HG03039 (cell line): ENCODE measurements around the gene FGF19.

ENCODE experiments used
- ATAC-seq: cut with Tn5 transposase; IDR thresholded peaks from one replicate; pipeline ENCODE4 v1.9.1; 2021; ENCODE audit warnings: mild to moderate bottlenecking, moderate library complexity; ENCODE audit not compliant: unreplicated experiment

The FGF19 gene

DNA sequence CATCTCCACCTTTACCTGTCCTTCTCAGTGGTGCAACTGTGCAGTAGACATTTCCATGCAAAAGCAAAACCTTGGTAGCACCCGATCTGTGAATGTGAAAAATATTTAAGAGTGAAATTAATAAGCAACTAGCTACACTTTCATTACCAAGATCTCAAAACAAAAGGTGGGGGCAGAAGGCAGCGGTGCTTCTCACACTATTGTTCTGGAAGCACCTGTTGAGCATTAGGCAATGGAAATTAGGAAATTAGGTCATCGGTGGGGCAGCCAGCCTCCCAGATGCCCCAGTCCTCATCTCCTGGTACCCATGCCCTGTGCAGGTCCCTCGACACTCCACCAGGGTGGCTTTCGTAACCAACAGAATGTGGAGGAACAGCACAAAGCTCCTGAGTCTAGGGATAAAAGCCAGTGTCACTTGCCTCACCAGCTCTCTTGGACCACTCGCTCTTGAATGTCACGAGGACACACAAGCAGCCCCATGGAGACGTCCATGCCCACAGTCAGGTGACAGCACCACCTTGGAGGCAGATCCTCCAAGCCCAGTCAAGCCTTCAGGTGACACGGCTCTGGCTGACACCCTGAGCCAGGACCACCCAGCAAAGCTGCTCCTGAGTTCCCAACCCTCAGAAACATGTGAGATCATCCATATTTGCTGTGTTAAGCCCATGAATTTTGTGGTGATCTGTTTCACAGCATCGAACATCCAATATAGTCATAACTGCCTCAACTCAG lies 31.9 kb downstream of the FGF19 start:
- ATAC-seq: no peak

DNA sequence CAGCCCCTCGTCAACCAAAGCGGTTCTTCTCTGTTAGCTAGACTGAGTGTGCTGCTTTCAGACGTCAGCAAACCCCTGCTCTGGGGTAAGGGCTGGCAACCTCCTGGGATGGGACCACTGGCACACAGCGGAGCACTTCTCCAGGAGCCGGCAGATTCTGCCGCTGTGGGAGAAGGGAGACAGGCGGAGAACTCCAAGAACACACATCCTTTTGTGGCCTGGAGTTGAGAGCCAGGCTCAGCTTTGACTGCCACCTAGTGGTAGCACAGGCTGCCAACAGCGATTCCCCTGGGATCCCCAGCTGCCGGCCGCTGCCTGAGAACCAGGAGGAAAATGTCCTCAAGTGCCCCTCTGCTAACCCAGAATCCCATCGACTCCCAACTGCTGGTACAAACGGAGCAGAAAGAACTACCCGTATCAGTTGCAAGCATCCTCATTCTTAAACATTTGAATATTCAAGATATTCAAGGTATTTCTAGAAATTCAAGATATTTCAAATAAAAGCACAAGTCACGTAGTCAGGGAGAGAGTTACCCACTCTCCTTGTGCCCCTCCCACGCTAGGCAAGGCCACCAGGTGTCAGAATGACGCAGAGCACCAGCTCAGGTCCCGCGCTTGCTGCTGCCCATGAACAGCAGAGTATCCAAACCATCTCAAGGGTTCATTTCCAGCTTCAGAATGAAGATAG lies 33.5 kb downstream of the FGF19 start:
- ATAC-seq: no peak

DNA sequence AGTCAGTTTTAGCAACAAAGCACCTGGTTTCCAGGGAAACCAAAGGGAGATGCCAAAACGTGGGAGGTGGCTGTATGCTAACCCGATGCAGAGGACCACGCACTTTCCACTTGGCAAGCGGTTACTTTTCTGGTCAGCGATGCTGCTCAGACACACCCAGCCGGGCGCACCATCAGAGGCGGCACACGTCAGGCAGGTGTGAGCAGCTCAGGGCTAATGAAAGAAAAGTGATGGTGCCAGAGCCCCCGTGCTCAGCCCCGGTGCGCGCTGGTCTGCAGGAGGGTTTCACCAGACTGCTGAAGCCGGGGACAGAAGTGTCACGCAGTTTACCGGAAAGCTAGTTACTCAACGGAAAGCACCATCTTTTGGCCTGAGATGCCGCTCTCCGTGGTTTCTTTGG lies 34.3 kb downstream of the FGF19 start:
- no peak for ATAC-seq

DNA sequence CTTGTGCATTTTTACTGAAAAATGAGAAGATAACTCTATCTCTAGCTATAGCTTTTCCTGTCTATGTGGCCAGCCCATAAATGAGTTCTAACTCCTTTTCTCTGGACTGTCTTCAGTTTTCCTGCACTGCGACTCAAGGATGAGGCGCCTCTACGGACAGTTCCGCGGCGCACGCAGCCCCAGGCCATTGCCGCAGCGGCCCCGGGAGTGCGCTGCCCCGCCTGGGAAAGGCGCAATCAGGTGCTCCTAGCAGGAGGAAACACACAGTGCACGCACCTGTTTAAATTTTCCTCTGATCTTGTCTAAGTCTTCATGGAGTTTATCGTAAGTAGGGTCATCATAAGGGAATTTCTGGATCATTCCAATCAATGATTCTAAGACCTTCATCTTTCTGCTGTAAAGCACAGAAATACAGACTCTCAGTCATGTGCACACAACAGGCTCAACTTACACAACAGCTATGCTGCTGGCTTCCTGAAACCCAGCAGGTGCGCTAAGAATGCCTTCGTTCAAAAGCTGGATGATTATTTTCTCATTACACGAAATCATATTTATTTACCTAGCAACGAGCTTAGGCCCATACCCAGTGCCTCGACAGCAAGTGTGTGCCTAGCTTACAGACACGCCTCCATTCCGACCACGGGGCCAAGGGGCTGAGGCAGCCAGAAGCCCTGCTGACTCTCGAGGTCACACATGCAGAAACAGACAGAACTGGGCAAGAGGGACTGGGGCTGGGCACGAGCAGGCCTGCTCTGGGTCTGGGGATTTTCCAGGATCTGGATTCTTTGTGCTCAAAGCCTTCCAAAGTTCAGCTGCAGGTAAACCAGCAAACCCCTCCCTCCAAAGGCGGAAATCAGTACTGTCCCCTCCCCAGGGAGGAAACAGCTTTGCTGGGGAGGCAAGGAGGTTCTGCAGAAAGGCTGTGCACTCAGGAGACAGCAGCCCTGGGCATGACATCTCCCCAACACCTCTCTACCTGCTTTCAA lies 35.9 kb downstream of the FGF19 start:
- ATAC-seq: no peak

DNA sequence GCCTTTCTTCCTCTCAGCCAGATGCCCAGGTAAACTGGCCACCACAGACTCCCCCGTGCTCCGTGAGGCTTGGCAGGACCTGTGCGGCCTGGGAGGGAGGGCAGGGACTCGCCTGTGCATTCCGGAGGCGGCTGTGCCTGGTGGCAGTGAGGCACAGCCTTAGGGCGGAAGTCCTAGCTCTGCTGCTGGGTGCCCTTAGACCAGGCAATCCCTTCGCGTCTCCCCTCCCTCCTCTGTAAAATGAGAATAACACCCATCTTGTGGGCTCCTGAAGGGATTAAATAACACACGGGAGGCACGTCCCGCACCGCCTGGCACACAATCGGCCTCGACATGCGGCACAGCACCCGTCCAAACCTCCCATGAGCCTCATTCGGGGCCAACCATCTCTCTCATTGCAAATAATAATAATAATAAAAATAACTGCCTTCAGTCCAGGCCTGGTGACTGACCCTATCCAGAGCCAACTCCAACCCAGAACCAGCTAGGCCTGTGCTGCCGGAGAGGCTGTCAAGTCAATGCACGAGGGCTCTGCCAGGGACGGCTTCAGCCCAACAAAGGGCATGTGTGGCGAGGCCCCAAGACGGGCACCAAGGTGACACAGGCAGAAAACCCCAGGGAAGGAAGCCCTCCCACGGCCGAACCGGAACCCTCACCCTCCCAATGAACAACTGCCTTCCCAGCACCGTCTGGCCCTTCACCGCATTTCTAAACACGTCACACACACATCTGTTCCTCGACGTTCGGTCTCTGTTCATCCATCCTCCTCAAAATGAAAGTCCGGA lies 36.9 kb downstream of the FGF19 start:
- ATAC-seq: no peak

DNA sequence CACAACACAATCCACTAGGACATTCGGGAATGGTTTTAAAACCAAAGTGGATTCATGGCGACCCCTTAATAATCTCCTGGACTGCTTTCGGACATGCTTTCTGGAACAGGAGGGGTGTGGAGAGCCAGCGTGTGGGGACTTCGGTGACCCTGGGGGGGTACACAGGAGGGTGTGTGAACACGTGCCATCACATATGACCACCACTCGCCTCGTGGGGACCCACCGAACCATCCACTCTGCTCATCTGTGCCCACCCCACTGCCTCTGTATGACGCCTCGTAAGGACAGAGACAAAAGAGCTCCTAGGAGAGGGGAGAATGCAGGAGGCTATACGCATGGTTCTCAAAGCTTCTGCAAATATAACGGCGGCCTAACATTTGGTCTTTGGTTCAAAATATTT lies 37.6 kb downstream of the FGF19 start:
- no peak for ATAC-seq

DNA sequence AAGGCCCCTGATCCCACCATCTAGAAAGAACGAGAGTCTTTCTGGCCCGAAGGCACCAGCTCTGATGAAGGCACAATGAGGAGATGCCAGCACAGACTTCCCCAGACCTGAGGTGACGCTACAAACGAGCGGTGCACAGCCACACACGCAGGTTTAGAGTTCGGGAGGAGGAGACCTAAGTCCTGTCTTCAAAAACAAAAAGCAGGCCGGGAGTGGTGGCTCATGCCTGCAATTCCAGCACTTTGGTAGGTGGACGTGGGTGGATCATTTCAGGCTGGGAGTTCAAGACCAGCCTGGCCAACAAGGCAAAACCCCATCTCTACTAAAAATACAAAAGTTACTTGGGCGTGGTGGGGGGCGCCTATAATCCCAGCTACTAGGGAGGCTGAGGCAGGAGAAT lies 38.2 kb downstream of the FGF19 start:
- ATAC-seq: no peak

DNA sequence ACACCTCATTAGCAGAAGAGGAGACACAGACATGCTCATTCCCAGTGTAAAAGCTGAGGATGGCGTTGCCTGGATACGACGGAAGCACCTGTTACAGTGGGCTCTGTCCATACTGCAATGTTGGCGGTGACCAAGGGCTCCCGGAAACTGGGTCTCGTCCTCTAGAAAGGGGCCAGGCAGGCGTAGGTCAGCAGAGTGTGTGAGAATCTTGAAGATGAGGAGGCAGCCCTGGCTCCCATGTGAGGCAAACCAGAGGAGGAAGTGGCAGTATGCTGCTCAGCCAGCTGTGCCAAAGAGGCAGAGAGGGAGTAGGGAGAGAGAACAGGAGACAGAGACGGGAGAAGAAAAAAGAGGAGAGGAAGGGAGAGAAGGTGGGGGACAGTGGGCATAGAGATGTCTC lies 38.9 kb downstream of the FGF19 start:
- ATAC-seq: no peak

DNA sequence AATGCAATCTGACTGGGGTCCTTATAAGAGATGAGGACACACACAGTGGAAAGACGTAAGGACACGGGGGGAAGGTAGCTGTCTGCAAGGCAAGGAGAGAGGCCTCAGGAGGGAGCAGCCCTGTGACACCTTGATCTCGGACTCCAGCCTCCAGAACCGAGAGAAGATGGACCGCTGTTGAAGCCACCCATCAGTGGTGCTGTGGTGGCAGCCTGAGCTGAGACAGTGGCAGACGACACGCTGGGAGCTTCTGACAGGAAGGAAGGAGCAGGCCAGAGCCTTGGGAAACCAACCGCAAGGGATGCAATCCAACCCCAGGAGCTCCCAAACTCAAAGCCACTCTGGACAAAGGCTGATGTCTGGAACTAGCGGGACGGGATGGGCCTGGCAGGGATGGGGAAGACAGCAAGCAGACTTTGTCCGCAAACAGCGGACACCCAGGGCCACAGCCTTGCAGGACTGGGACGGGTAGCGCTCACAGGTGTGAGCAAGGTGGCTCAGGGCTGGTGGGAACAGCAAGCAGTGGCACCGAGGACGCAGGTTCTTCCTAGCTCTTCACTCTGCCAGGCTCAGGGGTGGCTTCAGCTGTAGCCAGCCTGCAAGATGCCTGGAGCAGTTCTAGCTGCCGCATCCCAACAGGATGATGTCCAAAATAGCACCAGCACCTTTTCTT lies 39.6 kb downstream of the FGF19 start:
- ATAC-seq: no peak

DNA sequence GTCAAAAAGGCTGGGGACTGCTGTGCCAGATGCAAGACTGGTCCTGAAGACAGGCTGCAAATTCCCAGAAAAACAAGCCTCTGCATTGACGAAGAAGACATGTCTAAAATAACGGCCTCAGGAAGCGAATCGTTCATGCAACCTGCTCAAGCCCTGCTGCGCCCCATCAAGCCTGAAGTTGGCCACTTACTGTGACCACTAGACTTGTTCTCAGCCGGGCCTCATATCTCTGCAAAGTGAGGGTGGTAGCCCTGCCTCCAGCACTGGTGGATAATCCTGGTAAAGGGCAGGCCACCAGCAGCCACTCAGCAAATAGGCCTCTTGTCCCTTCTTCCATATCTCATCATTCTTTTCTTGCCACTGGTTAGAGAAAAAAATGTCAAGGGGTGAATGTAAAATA lies 40.5 kb downstream of the FGF19 start:
- ATAC-seq: no peak

DNA sequence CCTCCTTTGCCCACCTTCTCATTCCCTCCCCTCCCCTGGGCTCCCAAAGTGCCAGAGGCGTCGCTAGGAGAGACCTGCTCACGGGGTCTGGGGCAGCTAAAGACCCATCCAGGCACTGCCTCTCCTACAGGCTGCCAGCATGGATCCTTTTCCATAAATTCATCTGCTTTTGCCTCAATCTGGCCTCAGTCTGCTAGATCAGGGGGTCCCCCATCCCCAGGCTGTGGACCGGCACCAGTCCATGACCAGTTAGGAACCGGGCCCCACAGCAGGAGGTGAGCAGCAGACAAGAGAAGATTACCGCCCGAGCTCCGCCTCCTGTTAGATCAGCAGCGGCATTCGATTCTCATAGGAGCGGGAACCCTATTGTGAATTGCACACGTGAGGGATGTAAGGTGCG lies 41.0 kb downstream of the FGF19 start:
- no peak for ATAC-seq

DNA sequence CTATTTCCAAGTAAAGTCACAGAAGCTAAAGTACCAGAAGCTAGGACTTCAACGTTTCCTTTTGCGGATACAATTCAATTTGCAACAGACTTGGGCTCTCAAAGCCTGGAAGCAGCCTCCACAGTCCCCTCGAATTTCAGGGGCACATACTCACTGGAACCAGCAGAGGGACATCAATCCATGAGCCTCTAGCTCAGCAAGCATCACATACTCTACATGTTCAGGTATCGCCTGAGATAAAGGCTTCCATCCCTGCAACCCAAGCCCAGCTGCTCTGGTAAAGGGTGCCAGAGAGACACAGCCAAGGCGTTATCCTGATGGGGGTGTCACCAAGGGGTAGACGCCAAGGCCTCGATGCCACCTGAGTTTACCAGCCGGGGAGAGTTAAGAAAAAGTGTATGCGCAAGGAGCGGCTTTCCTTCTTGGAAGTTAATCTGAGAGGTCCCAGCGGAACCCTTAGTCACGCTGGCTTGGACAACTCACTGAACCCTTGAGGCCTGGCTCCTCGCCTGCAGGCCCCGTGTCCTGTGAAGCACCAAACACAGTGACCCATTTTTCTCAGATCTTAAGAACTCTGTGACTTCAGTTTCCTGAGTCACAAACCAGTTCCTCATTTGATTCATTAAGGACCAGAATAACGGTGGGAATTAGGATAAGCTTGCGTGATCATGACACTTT lies 41.7 kb downstream of the FGF19 start:
- no peak for ATAC-seq

DNA sequence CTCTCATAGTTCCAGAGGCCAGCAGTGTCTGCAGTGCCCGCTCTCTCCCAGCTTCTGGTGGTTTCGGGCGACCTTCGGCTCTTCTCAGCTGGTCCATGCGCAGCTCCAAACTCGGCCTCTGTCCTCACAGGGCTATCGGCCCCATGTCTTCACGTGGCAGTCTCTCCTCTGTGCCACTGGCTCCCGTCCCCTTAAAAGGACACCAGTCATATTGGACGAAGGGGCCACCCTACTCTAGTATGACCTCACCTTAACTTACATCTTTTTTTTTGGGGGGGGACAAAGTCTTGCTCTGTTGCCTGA lies 42.5 kb downstream of the FGF19 start:
- ATAC-seq: no peak

DNA sequence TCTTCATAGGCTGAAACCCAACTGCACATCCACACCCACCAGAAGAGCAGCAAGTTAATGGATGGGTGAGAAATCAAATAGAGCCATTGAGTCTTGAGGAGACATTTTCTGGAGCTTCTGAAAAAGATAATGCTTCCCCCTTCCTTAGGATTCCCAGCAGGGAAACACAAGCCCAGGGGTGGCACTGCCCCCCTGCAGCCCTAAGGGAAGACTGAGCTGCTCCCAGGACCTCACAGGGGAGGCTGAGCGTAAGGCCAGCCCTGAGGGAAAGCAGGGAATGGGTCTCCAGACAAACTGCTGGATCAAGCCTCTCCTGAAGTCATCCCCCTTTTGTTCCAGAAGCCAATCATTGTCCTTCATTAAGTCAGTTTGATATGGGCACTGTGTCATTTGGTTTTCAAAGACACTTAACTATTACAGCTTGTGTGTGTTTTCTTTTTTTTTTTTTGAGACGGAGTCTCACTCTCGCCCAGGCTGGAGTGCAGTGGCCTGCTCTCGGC lies 43.8 kb downstream of the FGF19 start:
- ATAC-seq: no peak

DNA sequence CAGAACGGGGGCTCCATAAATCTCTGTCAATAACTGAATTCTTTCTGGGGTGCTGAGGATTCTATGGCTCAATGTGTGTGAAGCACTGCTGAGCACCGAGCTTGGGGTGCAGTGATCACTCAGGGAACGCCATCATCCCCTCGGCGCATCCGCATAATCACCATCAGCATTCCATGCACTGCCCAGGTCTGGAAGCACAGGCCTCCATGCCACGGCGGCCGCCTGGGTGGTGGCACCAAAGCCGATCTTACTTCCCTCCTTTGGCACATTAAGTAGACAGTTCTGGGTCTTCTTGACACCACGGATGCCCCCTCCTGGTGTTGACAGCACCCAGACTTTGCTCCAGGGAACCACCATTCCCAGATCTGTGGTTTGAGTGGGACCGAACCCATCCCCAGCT lies 44.2 kb downstream of the FGF19 start:
- no peak for ATAC-seq

DNA sequence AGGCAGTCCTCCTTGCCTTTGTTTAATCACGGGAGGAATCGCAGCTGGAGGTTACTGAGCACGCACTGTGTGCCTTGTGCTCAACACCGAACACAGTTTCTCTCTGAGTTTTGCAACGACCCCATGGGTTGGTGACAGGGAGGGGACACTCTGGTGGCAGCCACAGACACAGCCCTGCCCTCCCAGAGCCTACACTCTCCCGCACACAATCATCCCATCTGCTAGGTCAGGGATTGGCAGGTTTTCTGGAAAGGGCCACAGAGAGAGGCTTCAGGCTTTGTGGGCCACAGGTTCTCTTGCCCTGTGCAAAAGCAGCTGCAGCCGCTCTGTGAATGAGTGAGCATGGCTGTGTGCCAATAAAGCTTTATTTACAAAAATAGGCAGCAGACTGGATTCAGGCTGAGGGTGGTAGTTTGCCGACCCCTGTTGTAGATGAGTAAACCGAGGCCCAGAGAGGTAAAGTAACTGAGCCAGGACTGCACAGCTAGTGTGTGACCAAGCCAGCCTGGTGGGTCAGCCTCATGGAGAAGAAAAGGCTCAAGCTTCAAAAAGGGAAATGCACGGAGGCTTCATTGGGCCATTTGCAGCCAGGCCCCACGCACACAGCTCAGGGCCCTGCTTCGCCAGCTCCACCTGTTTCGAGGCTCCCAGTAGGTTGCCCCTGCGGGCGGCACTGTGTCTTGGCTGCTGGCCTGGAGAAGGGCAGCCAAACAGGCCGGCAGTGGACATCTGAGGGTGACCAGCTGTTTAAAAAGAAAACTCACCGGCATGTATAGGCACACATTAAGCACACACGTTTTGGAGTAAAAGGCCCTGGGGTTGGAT lies 45.0 kb downstream of the FGF19 start:
- no peak for ATAC-seq

DNA sequence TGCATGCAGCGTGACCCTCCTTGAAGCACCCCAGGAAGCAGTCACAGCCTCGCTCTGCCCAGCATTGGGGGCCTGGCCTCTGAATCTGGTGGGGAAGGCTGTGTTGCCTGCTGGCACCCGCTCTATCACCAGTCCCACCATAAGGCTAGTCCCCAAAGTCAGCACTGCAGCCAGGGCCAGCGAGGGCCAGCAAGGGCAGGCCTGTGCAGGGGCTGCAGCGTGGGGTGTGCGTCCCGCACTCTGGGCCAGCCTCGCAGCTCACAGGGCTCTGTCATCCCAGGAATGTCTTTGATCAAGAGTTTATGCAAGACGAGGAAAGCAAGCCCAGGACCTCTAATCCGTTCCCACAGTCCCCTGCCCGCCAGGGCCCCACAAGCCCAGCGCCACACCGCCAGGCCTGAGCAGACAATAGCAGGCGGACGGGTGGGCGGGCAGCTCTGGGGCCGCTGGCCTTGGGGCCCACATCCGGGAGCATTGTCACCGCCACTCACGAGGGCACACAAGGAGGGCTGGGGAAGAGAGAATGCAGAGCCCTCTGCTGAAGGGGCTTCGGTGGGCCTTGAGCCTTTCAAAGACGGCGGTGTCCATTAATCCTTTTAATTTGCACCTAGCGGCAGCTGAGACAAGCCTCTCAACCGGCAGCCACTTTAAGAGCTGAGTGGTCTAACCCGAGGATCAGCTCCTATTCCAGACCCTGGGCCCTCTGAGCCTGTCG lies 45.8 kb downstream of the FGF19 start:
- no peak for ATAC-seq

DNA sequence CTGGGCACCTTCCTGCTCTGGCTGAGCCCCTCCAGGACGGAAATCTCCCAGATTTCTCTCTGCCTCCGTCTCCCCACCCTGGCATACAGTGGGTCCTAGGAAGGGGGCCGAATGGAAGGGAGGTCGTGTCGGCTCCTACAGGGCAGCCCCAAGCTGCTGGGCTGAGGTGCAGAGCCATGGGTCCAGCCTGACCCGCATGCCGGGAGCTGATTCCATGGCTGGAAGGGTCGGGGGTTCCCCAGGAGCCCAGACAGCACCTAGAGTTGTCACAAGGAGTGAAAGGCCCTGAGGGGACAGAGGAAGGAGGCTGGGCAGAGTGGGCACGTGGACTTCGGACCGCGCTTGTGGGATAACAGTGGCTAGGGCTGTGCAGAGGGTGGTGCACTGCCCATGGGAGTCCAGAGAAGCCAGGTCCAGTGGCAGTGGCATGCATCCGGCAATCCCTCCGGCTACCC lies 46.3 kb downstream of the FGF19 start:
- no peak for ATAC-seq
